Germinal center (tissue), 1 donor: Measurements from ENCODE around the gene GGNBP2.
A peak's percentile ranks its signal among the peaks of the same experiment; 100 is the strongest.
"Not testable (repeated sequence)": the region's sequence is repeated elsewhere in the genome, so short reads cannot be mapped to it uniquely, and the experiment has no call there.

Source experiments
- DNase-seq: peaks from one replicate; pipeline ENCODE4 v3.0.0; 2012; ENCODE audit warnings: mixed read lengths, low spot score

The GGNBP2 gene

DNA sequence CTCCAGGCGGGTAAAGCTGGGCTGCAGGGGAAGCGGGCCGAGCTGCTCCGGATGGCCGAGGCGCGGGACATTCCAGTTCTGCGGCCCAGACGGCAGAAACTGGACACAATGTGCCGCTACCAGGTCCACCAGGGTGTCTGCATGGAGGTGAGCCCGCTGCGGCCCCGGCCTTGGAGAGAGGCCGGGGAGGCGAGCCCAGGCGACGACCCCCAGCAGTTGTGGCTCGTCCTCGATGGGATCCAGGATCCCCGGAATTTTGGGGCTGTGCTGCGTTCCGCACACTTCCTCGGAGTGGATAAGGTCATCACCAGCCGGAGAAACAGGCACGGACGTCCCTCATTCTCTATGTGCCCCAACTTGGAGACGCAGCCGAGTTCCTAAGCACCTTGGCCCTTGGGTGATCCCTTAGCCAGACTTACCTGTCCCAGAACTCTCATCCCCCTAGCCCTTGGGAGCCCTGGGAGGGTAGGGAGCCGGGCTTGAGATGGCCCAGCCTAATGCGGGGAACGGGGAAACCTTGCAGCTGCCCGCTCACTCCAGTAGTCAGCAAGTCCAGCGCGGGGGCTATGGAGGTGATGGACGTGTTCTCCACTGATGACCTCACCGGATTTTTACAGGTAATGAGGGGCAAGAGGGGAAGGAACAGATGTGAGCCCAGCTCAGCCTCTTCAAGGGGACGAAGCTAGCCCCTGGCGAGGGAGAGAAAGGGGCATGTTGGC is 57.5 kb downstream of the GGNBP2 start:
- no peak for DNase-seq

- DNase-seq = peak; percentile 78
Observed at GRCh38 chr17:36602924-36603384, 58.2 kb downstream of the GGNBP2 start.

- not testable (repeated sequence) for DNase-seq
Observed at GRCh38 chr17:36605028-36605427, 60.3 kb downstream of the GGNBP2 start.

DNA sequence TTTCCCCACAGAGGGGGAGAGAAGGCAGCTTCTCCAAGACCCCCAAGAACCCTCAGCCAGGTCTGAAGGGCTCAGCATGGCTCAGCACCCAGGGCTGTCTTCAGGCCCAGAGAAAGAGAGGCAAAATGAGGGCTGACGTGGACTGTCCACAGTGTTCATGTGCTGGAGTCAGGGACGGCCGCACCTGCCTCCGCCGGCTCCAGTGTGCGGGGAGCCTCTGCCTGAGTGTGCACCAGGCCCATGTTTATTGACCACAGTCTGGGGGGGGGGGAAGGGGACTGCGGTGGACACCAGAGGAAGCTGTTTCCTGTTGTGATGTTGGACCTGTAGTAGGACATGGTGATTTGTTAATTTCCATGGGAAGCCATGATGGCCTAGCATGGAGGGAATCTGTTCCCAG is 63.6 kb downstream of the GGNBP2 start:
- no peak for DNase-seq

GRCh38 chr17:36608794-36609497 is 64.2 kb downstream of the GGNBP2 start:
- no peak for DNase-seq

DNA sequence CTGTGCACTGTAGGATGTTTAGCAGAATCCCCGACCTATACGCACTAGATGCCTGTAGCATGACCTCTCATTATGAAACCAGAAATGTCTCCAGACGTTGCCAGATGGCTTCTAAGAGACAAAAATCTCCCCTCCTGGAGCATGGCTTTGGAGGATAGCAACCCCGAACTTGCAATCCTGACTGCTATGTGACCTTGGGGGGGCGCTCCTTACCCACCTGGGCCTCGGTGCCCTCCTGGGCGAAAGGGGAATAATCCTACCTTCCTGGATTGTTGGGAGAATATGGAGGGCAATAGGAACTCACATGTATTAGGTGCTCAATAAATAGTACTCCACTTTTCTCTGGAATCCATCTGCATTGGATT is 64.8 kb downstream of the GGNBP2 start:
- DNase-seq = no peak

DNA sequence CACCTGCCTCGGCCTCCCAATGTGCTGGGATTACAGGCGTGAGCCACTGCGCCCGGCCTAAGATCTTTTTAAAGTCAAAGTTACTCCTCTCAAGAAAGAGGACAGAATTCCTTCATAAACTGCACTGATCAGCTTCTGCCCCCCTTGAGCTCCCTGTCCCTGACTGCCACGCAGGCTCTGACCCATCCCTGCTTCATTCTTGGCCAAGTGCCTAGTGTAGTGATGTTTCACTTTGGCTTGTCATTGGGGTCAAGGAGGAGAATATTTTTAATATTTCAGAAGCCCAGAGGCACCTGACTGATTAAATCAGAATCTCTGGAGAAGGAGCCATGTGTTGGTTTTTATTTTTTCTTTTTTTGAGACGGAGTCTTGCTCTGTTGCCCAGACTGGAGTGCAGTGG is 65.8 kb downstream of the GGNBP2 start:
- DNase-seq = no peak

DNA sequence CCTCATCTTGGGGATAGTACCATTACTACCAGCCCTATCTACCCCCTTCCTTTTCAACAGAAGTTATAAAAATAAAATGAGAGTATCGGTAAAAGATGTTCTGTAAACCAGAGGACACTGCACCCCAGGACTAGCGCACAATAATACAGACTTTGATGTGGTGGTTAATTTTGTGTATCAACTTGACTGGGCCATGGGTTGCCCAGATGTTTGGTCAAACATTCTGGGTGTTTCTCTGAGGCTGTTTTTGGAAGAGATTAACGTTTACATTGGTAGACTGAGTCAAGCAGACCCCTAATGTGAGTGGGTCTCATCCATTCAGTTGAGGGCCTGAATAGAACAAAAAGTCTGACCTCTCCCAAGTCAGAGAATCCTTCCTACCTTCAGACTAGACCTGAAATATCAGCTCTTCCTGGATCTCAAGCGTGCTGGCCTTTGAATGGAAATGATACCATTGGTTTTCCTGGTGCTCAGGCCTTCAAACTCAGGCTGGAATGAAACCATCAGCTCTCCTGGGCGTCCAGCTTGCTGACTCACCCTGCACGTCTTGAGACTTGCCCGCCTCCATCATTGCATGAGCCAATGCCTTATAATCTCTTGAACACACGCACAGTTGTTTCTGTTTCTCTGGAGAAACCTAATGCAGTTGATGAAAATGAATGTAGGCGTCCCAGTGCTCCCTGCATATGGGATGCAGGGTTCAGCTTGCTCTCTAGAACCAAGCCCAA is 66.8 kb downstream of the GGNBP2 start:
- DNase-seq = no peak

- no peak for DNase-seq
Observed at GRCh38 chr17:36612323-36612722, 67.6 kb downstream of the GGNBP2 start.

GRCh38 chr17:36613155-36613554 is 68.4 kb downstream of the GGNBP2 start:
- DNase-seq = no peak

- DNase-seq = no peak
Observed at GRCh38 chr17:36614081-36614480, 69.4 kb downstream of the GGNBP2 start.

DNA sequence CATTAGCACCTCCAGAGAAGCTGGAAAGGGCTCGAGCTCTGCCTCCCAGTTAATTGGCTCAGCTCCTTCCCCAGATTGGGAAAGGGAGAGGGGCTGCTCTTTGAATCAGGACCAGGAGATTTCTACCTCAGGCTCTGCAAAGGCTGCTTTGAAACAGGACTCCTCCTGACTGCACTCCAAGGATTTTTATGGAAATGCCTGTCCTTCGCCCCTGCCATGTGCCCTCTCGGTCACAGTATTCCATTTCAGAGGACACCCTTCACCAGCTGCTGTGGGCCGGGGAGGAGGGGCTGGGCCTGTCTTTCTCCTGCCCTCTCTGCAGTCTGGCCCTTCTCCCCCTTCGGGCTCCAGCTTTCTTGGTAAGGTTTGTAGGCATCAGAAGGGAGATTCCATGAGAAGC is 70.2 kb downstream of the GGNBP2 start:
- no peak for DNase-seq

GRCh38 chr17:36616061-36617029 is 71.6 kb downstream of the GGNBP2 start:
- no peak for DNase-seq

DNA sequence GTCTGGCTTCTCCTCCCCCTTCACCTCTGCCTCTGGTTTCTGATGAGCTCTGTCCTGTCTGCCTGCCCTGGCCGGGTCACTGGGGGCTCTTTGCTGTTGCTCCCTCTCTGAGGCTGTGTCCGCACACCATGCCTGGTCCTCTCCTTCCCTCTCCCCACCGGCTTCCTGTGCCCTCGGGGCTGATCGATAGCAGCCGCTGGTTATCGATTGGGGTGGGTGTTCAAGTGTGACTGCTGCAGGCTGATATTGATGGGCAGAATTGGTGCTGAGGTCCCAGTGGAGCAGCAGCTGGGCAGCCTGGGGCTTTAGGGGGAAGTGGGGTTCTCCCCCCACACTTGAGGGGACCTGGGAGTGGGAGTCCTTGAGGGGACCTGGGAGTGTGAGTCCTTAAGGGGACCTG is 73.1 kb downstream of the GGNBP2 start:
- no peak for DNase-seq

- no peak for DNase-seq
Observed at GRCh38 chr17:36623281-36623680, 78.6 kb downstream of the GGNBP2 start.

- DNase-seq = no peak
Observed at GRCh38 chr17:36625188-36625587, 80.5 kb downstream of the GGNBP2 start.

DNA sequence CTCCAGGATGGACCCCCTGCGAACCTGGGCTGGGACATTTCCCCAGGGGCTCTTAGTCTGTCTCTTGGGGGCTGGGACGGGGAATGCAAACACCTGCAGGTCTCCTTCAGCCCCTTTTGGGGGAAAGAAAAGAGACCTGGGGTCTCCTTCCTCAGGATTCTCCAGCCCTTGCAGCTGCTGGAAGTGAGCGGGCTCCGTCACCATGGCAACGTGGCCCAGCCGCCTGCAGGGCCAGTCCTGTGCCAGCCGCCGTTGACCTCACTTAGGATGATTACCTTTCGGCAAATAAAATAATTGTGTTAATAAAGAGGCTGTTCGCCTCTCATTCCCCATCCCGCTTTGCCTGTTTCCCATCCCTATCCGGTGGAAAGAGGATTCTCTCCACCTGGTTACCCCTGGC is 82.4 kb downstream of the GGNBP2 start:
- DNase-seq = no peak

DNA sequence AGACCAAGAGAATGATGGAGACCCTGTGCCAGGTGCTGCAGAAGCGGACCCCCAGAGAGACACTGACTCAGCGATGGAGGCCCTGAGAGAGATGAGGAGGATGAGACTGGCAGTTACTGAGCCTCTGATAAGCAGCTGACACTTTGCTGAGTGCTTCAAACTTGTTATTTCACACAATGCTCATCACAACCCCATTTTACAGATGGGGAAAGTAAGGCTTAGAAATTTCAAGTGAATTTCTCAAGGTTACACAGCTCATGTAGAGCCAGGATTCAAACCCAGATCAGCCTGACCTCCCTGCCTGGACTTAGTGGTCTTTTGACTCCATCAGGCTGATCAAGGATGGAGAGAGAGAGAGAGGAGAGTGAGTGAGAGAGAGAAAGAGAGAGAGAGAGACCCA is 83.9 kb downstream of the GGNBP2 start:
- DNase-seq = no peak

- DNase-seq = peak; percentile 77
Observed at GRCh38 chr17:36629252-36629847, 84.6 kb downstream of the GGNBP2 start.

- DNase-seq = no peak
Observed at GRCh38 chr17:36629970-36630502, 85.3 kb downstream of the GGNBP2 start.

DNA sequence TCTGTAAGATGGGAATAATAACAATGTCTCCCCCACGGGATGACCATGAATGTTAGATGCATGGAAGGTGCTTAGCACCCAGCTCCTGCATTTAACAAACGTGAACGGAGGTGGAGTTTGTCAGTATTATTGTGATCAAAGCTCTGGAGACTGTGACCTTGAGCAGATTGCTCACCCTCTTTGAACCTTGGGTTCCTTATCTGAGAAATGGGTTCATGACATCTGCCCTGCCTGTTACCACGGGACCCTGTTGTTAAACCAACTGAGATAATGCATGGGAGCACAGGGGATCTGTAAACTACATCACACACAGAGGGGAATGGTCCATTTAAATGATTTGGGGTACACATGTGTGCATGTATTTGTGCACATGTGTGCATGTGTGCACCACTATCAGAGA is 86.3 kb downstream of the GGNBP2 start:
- no peak for DNase-seq
